GM23248 (cell line): ENCODE results near the gene CTNNB1.

ENCODE experiments used
- EZH2 ChIP-seq: fragments of 200-600 bp; sonication (generic); IDR thresholded peaks from 2 replicates; pipeline ENCODE4 v1.6.1; 2018; ENCODE audit warnings: antibody characterized with exemption, mild to moderate bottlenecking; ENCODE audit not compliant: insufficient read depth, poor library complexity, severe bottlenecking
- EZH2phosphoT487 ChIP-seq: fragments of 200-600 bp; sonication (generic); IDR thresholded peaks from 2 replicates; pipeline ENCODE4 v1.6.1; 2018; ENCODE audit warnings: antibody characterized with exemption, moderate library complexity, mild to moderate bottlenecking, low read depth; ENCODE audit not compliant: insufficient read depth

DNA sequence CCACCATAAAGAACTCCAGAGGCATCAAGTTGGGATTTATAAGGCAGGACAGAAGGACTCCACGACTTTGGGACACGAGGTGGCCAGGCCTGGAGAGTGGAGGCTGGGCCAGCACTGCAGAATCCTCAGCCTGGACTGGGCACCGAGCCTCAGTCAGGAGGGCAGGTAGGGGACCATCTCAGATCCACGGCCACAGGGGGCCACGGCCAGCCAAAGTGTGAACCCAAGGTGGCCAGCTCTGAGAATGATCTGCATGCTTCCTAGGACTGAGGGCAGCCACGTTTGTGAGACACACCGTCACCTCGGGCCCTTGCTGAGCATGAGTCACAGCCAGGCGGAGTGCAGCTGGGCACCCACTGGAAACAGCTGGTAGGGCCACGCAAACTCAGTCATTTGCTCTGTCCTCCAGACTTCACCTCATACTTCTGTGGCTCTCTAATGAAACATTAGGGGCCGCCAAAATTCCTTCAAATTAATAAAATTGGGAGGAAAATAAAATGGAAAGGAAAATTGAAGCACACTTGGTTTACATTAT is 65.8 kb downstream of the CTNNB1 start:
- TF ChIP-seq EZH2: no peak
- no peak for TF ChIP-seq EZH2phosphoT487
